ENCODE measurements around the gene DNMT1.

DNA sequence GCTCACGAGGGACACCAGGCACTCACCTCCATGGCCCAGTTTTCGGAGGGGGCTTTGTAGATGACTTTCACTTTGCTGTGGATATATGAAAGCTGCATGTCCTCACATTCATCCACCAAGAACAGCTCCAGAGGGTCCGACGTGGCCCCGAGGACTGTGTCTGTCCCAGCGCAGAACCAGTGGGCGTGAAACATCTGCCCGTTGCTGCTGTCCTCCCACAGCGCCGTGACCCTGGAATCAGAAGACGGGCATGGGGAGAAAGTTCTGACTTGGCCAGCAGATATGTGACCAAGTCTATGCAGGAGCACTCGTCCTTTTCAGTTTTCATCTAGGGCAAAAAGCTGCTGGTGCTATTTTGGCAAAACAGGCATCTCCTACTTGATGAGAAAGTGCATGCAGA is 45.3 kb downstream of the DNMT1 start:
- TF ChIP-seq, protein P1, sequence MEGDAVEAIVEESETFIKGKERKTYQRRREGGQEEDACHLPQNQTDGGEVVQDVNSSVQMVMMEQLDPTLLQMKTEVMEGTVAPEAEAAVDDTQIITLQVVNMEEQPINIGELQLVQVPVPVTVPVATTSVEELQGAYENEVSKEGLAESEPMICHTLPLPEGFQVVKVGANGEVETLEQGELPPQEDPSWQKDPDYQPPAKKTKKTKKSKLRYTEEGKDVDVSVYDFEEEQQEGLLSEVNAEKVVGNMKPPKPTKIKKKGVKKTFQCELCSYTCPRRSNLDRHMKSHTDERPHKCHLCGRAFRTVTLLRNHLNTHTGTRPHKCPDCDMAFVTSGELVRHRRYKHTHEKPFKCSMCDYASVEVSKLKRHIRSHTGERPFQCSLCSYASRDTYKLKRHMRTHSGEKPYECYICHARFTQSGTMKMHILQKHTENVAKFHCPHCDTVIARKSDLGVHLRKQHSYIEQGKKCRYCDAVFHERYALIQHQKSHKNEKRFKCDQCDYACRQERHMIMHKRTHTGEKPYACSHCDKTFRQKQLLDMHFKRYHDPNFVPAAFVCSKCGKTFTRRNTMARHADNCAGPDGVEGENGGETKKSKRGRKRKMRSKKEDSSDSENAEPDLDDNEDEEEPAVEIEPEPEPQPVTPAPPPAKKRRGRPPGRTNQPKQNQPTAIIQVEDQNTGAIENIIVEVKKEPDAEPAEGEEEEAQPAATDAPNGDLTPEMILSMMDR (conservative IDR thresholded peaks at IDR 0.05; ENCODE audit: low read depth, low read length) = no peak
- TF ChIP-seq EZH2 (IDR thresholded peaks at IDR 0.05; ENCODE audit: low read length, unreplicated experiment) (no peak), EZH2phosphoT487 (IDR thresholded peaks at IDR 0.05; ENCODE audit: borderline replicate concordance, low read length) (no peak)

All from PC-3 (cell line).